Esophagus muscularis mucosa (tissue), 4 donors: ENCODE data around the gene PPP2R5B. TPM values are rescaled to one million over a fixed set of nuclear protein-coding genes. Genes with fewer than 3 reads are reported as not detected.

ENCODE experiments used
- DNase-seq: peaks from one replicate; pipeline ENCODE4 v3.0.0-alpha.2; 2017; ENCODE audit errors: extremely low spot score
- H3K27ac ChIP-seq, 4 donors: fragments of 200-600 bp; sonication (generic); replicated peaks in 1 of 4; 1 replicate in 3 of 4; 2 replicates in 1 of 4; pipeline ENCODE4 v1.5.1; 2016 to 2019; ENCODE audit warnings: mild to moderate bottlenecking in 1 of 4
- H3K27me3 ChIP-seq, 4 donors: fragments of 200-600 bp; sonication (generic); one replicate each; pipeline versions ENCODE4 v1.5.1 to v1.6.0; 2016 to 2019
- H3K36me3 ChIP-seq, 4 donors: fragments of 200-600 bp; sonication (generic); one replicate each; pipeline ENCODE4 v1.5.1; 2016 to 2019
- H3K4me1 ChIP-seq, 4 donors: fragments of 200-600 bp; sonication (generic); one replicate each; pipeline ENCODE4 v1.5.1; 2016 to 2019
- H3K4me3 ChIP-seq, 4 donors: fragments of 200-600 bp; sonication (generic); 1 replicate in 2 of 4; 2 replicates in 2 of 4; pipeline ENCODE4 v1.5.1; 2016 to 2019; ENCODE audit warnings: mild to moderate bottlenecking in 4 of 4, moderate library complexity in 1 of 4
- H3K9me3 ChIP-seq, 4 donors: fragments of 200-600 bp; sonication (generic); 1 replicate in 3 of 4; 2 replicates in 1 of 4; pipeline ENCODE4 v1.5.1; 2016 to 2019
- EP300 ChIP-seq: sonication (generic); formaldehyde crosslinking; IDR thresholded peaks from one replicate; pipeline ENCODE4 v1.6.1; 2017; ENCODE audit warnings: antibody characterized with exemption
- POLR2A ChIP-seq: fragments of 450-650 bp; IDR thresholded peaks from one replicate; pipeline ENCODE4 v1.6.1; 2017; ENCODE audit warnings: antibody characterized with exemption, moderate library complexity, mild to moderate bottlenecking, low read depth
- POLR2AphosphoS5 ChIP-seq, 2 donors: sonication (generic); formaldehyde crosslinking; IDR thresholded peaks; one replicate each; pipeline ENCODE4 v1.6.1; 2017; ENCODE audit warnings: antibody characterized with exemption in 2 of 2
- WGBS: methylation state at CpG from one replicate; pipeline ENCODE4 v1.1.5; 2018; 5-methylcytosine and 5-hydroxymethylcytosine counted together
- intact Hi-C: fragments of 100-400 bp; cut with DNase I; formaldehyde crosslinking; loops from one replicate; pipeline ENCODE4 v1.15.1; 2023
- total RNA-seq, 4 donors: library from RNA; depleted of rRNA; stranded (reverse); fragments of >200 nt; gene quantifications; one replicate each; pipeline versions ENCODE4 v1.1.0 to v1.2.1, GENCODE V29; 2016
- TF ChIP-seq, protein P1 (sequence below), 3 experiments: fragments of 200-600 bp in 2 of 3; fragments of 450-650 bp in 1 of 3; sonication (generic) in 2 of 3; IDR thresholded peaks; one replicate each; pipeline ENCODE4 v1.5.1; 2017 to 2019; ENCODE audit warnings: antibody characterized with exemption in 3 of 3, mild to moderate bottlenecking in 2 of 3, moderate library complexity in 1 of 3

The PPP2R5B gene
- total RNA-seq, 4 donors from 2014 or later: 24.1 to 38.8 (median 29.0) TPM

- H3K27ac ChIP-seq: no peak overlapping the region
- intact Hi-C loops: loop anchor here (10.0 kb wide), 1 partner anchor 113 kb away; no protein-coding TSS in a partner anchor
- no peaks in the 10 kb centered on the region for H3K9me3 ChIP-seq
- H3K36me3 ChIP-seq: peaks cover 40 to 87% (median 82%) of the 10 kb centered on the region in 4 donors
- no peak for TF ChIP-seq POLR2AphosphoS5 (IDR thresholded peaks at IDR 0.05)
- TF ChIP-seq, protein P1, sequence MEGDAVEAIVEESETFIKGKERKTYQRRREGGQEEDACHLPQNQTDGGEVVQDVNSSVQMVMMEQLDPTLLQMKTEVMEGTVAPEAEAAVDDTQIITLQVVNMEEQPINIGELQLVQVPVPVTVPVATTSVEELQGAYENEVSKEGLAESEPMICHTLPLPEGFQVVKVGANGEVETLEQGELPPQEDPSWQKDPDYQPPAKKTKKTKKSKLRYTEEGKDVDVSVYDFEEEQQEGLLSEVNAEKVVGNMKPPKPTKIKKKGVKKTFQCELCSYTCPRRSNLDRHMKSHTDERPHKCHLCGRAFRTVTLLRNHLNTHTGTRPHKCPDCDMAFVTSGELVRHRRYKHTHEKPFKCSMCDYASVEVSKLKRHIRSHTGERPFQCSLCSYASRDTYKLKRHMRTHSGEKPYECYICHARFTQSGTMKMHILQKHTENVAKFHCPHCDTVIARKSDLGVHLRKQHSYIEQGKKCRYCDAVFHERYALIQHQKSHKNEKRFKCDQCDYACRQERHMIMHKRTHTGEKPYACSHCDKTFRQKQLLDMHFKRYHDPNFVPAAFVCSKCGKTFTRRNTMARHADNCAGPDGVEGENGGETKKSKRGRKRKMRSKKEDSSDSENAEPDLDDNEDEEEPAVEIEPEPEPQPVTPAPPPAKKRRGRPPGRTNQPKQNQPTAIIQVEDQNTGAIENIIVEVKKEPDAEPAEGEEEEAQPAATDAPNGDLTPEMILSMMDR (IDR thresholded peaks at IDR 0.05): no peak
- H3K4me1 ChIP-seq: peaks cover 11 to 15% (median 14%) of the 10 kb centered on the region in 4 donors
- no peak overlapping the region for H3K4me3 ChIP-seq
- DNase-seq: no peak
- no peaks in the 10 kb centered on the region for H3K27me3 ChIP-seq
- WGBS: 96% methylated on average over 6 of the region's 9 CpGs
Measured at GRCh38 chr11:64898076-64898445, 26.4 kb upstream of the PPP2R5B start.

DNA sequence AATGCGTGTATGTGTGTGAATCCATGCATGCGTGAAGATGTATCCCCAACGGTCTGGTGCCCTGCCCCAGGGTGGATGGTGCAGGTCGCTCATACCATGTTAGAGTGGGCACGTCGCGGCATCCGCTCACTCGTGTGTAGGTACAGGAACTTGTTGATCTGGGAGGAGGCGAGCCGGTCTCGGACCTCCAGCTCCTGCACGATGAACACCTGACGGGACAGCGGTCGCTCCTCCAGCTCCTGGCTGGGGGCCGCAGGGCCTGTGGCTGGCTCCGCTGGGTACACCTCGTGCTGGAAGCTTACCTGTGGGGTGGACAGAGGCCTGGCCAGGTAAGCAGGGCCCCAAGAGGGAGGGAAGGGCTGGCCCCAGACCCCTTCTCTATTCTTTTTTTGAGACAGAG, 25.9 kb upstream of the PPP2R5B start:
- Histone ChIP-seq H3K36me3 (peaks cover 40 to 92% (median 87%) of the 10 kb centered on the region in 4 donors), H3K27ac (no peak overlapping the region), H3K4me3 (no peak overlapping the region), H3K27me3 (no peaks in the 10 kb centered on the region), H3K4me1 (peaks cover 9 to 13% (median 12%) of the 10 kb centered on the region in 4 donors), H3K9me3 (no peaks in the 10 kb centered on the region)
- intact Hi-C loops: loop anchor here (10.0 kb wide), 1 partner anchor 114 kb away; no protein-coding TSS in a partner anchor
- TF ChIP-seq, protein P1 (IDR thresholded peaks at IDR 0.05): no peak
- no peak for TF ChIP-seq POLR2A
- TF ChIP-seq EP300: no peak
- no peak for TF ChIP-seq POLR2AphosphoS5 (IDR thresholded peaks at IDR 0.05)
- WGBS: 94% methylated on average over 15 of the region's 19 CpGs
- DNase-seq: no peak

DNA sequence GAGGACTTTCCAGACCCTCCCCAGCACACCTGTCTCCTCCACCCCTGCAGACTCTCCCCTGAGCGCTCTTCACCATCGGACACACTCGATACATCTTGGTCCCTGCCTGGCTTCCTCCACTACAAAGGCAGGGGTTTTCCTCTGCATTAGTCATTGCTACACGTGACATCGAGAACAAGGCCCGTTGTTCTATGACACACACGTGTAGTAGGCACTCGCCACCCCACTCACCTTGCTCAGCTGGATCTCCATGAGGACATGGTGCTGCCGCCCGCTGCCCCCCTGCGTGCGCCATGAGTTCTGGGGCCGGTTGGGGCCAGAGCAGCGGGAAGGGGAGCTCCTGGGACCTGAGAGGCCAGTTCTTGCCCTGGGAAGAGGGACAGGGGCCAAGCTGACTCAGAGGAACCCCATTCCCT, 24.2 kb upstream of the PPP2R5B start:
- H3K4me3 ChIP-seq: no peak overlapping the region
- WGBS: 87% methylated on average over 14 of the region's 14 CpGs
- TF ChIP-seq EP300 (no peak), POLR2A (no peak), POLR2AphosphoS5 (IDR thresholded peaks at IDR 0.05) (no peak)
- TF ChIP-seq, protein P1 (IDR thresholded peaks at IDR 0.05): no peak

DNA sequence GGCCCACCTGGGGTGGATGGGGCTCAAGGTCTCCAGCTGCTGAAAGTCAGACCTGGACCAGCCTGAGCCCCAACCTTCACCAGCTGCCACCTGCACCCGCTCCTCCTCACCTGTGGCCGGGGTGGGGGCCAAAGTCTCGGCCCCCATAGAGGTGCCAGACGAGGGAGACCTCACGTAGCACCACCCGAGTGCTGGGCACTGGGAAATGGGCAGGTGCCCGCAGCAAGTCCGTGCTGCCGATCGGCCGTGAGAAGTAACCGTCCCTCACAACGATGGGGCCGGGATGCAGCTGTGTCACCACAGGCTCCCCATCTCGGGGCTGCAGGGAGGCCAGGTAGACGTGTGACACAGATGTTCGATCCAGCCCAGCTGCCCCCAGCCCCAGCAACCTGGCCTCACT, 23.7 kb upstream of the PPP2R5B start:
- H3K4me1 ChIP-seq: no peaks in the 10 kb centered on the region
- intact Hi-C loops: no loop called here
- DNase-seq: no peak
- H3K27me3 ChIP-seq: no peaks in the 10 kb centered on the region
- H3K9me3 ChIP-seq: no peaks in the 10 kb centered on the region
- TF ChIP-seq, protein P1 (IDR thresholded peaks at IDR 0.05): no peak
- no peak for TF ChIP-seq POLR2A
- TF ChIP-seq EP300: no peak
- no peak for TF ChIP-seq POLR2AphosphoS5 (IDR thresholded peaks at IDR 0.05)
- H3K4me3 ChIP-seq: no peak overlapping the region
- H3K36me3 ChIP-seq: peaks cover 51 to 99% (median 96%) of the 10 kb centered on the region in 4 donors
- no peak overlapping the region for H3K27ac ChIP-seq
- 90% methylated on average over 16 of the region's 17 CpGs for WGBS

More for the DNA sequence above, 24.2 kb upstream of the PPP2R5B start:
- intact Hi-C loops: no loop called here
- Histone ChIP-seq H3K4me1 (no peaks in the 10 kb centered on the region), H3K27me3 (no peaks in the 10 kb centered on the region), H3K36me3 (peaks cover 46 to 99% (median 94%) of the 10 kb centered on the region in 4 donors), H3K9me3 (no peaks in the 10 kb centered on the region), H3K27ac (no peak overlapping the region)
- no peak for DNase-seq
